HT-29 (cell line): ENCODE measurements around the gene GPLD1. TPM values are rescaled to one million over a fixed set of nuclear protein-coding genes. Genes with fewer than 3 reads are reported as not detected.

ENCODE experiments used
- DNase-seq: peaks from one replicate; pipeline ENCODE4 v3.0.0-alpha.2; 2015; ENCODE audit warnings: low spot score
- total RNA-seq: library from RNA; depleted of rRNA; stranded (reverse); fragments of >200 nt; shearing (Covaris generic); gene quantifications from 2 replicates; pipeline ENCODE4 v1.2.3, GENCODE V29; 2014

Gene GPLD1
- total RNA-seq, 1 experiment from 2014 or later = 0.10 TPM

GRCh38 chr6:24500683-24501082 is 11.3 kb upstream of the GPLD1 start:
- no peak for DNase-seq

DNA sequence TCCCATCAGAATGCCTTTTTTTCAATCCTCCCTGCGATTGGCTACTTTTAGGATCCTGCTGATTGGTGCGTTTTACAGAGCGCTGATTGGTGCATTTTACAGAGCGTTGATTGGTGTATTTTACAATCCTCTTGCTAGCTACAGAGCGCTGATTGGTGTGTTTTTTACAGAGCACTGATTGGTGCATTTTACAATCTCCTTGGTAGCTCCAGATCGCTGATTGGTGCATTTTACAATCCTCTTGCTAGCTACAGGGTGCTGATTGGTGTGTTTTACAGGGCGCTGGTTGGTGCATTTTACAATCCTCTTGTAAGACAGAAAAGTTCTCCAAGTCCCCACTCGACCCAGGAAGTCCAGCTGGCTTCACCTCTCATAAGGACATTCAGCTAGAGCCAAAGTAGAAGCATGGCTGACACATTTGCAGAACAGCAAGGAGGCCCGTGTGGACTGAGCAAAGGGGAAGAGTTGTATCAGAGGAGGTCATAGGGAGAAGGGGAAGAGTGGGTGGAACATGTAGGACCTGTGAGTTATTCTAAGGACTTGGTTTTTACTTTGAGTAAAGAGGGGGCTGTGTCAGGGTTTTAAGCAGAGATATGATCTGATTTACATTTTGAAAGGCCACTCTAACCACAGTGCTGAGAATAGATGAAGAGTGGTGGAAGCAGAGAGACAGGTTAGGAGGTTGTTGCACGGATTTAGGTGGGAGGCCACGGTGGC is 8.0 kb upstream of the GPLD1 start:
- no peak for DNase-seq

DNA sequence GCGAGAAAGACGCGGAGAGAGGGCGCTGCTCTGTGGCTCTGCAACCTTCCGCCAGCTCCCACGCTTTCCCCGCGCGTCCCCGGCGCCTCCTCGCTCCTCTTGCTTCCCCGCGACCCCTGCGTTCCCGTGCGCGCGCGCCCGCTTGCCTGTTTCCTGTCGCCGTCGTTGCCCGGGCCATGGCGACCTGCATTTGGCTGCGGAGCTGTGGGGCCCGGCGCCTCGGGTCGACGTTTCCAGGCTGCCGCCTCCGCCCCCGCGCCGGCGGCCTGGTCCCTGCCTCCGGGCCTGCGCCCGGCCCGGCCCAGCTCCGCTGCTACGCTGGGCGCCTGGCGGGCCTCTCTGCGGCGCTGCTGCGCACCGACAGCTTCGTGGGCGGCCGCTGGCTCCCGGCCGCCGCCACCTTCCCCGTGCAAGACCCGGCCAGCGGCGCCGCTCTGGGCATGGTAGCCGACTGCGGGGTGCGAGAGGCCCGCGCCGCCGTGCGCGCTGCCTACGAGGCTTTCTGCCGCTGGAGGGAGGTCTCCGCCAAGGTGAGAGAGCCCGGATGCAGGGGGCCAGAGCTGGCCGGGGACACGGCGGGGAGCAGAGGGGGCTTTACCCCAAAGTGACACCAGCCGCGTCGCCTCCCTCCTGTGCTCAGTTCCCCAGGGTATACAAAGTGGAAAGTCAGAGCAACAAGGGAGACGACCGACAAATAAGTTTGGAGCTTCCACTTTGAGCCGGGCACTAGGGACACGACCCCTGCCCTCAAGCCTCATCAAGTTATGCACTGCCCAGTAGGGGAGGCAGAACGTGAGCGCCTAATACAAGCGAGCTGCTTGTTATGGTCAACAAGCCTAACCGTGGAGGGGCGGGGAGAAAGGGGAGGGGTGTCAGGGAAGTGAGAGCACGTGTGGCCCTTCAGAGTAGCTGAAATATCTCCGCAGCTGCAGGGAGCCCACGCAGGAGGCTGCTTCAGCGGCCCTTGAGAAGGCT is 5.7 kb upstream of the GPLD1 start, which contains the start of gene ALDH5A1:
Gene ALDH5A1 (plus strand): TSS at position 149 of the 975 bp plus-strand sequence. CDS start 28 bp downstream, at position 177.
- DNase-seq = peak; percentile 48

GRCh38 chr6:24493945-24494820 is 4.8 kb upstream of the GPLD1 start:
- no peak for DNase-seq

GRCh38 chr6:24492475-24492874 is 3.1 kb upstream of the GPLD1 start:
- DNase-seq = no peak

DNA sequence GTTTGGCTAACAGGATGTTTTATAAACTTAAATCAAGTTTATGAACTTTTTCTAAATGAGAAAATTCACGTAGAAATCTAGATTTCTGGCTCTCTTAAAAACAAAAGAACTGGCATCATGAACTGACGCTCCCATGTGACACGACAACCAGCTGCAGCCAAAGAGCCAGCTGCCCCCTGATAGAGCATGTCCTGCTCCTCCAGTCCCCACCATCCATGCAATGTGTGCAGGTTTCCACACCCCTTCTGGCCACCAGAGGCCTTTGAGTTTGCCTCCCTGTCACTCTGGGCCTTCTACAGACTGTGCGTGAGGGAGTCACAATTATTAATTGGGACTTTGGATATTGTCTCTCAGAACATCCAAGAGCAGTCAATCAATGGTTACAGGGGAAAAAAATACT is 1.6 kb upstream of the GPLD1 start:
- DNase-seq = no peak

GRCh38 chr6:24489881-24490280 is 503 bp upstream of the GPLD1 start:
- no peak for DNase-seq

GRCh38 chr6:24486065-24486464 is 3.3 kb downstream of the GPLD1 start:
- DNase-seq = no peak

- no peak for DNase-seq
These were observed 4.6 kb downstream of the GPLD1 start for GRCh38 chr6:24484657-24485323.

DNA sequence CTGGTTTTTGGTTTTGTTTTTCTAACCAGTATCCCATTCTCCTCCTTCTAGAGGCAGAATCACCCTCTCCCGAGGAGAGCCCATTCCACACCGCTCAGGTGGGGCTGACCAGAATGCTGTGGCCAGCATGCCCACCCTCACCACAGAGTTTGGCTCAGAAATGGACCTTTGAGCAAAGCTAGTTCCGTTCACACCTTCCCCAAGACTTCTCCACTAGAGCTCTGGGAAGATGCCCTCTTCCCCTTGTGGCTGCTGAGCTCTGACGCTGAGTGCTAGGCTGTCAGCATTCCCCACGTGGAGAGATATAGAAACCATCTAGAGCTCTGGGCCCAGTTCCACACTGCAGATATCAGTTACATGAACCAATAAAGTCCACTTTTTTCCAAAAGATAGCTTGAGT is 7.9 kb downstream of the GPLD1 start:
- no peak for DNase-seq

DNA sequence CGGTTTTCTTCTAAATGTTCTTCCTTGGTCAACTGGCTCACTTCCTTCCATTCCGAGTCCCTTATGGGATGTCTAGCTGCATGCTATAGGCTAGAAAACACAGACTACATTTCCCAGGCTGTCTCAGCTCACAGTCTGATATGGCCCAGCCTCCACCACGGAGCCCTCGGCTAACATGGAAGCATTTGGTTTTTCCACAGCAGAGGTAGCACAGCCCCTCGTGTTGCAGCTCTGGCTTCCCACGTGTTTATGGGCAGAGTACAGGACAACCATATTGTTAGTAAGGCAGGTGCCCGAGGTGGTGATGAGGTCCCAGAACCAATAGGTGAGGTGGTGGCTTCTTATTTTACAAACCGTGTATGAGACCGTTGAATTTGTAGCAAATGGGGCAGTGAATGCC is 8.7 kb downstream of the GPLD1 start:
- DNase-seq = no peak

DNA sequence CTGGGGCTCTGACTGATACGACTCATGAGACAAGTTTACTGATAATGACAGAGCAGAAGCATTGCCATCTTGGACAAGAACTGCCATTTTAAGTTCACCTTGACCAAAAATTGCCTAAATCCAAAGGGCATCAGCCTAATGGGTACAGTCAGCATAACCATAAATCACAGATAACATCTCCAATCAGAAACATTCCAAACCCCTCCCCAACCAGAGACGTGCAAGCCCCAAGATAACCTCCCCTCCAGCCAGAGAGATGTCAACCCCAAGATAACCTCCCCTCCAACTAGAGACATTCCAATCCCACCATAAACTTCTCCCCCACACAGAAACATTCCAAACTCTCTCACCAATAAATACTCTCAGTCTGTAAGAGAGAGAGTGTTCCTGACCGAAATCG is 10.5 kb downstream of the GPLD1 start:
- no peak for DNase-seq

DNA sequence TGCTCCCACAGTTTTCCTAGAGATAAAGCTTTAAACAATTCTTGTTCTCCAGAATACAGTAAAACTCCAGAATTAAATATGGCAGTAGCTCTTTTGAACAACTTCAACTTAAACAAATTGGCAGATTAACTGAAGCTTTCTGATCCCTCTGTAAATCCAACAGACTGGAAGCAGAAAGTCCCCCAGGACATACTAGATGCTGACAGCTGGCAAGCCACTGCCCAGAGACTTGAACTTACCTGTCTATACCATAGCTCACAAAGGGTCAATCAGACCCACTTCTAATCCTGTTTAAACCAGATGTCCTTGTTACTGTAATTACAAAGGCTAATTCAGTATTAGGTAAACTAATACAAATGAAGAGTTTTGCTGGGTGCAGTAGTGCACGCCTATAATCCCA is 12.3 kb downstream of the GPLD1 start:
- no peak for DNase-seq

- no peak for DNase-seq
These were observed 12.7 kb downstream of the GPLD1 start for GRCh38 chr6:24476631-24477030.

DNA sequence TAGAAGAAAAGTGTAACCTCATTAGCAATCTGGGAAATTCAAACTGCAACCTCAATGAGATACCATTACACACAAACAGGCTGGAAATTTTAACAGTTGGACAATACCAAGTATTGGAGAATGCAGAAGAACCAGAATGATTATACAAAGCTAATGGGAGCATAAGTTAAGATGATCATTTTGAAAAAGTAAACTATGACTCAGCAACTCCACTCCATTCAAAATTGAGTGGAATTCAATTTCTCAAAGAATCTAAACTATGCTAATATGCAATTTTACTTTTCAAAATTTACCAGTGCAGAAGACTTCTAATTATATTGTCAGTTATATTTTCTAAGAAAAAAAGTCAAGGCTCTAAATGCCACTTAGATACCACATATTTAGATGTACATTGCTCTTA is 17.2 kb downstream of the GPLD1 start:
- no peak for DNase-seq

GRCh38 chr6:24469811-24470210 is 19.6 kb downstream of the GPLD1 start:
- no peak for DNase-seq

GRCh38 chr6:24464253-24465038 is 24.9 kb downstream of the GPLD1 start:
- no peak for DNase-seq

DNA sequence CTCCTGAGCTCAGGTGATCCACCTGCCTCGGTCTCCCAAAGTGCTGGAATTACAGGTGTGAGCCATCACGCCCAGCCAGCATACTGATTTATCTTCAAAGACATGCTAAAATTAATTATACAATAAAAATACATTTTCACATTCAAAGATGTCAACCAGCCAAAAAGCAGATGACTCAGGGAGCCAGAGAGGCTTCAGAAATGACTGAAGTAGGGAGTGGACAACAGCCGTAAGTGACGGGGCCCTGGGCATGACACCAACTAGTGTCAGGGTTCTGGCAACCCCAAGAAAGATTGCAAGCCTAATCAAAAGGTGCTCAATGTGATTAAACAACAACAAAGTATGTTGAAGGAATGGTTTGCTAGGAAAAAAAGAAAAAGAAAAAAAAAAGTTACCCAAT is 28.4 kb downstream of the GPLD1 start:
- no peak for DNase-seq

GRCh38 chr6:24458941-24459340 is 30.4 kb downstream of the GPLD1 start:
- no peak for DNase-seq

DNA sequence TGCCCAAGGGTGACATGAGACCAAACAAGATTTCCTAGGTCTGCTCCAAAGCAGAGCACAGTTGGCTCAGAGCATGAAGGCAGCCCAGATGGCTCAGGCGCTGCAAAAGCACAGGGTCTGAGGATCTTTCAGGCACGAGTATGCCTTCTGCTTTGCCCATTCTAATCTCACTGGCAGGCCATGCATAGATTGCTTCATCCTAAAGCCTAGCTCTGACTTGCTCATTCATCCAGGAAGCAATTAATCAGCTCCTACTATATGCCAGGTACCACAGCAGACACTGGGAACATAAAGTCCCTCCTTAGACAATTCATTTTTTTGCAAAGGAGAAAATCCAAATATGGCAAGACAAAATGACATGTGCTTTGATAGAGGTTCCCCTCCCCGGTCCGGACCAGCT is 31.2 kb downstream of the GPLD1 start:
- no peak for DNase-seq
